ENCODE measurements around the gene RFPL3. TPM values are rescaled to one million over a fixed set of nuclear protein-coding genes. Genes with fewer than 3 reads are reported as not detected.

RFPL3 gene
- total and polyA plus RNA-seq, 2 donors (not counting 1 experiment from before 2014, with no cell fraction given) = not detected

- ChIA-PET POLR2A (no interaction called here), CTCF (no interaction called here)
- no peak for TF ChIP-seq CTCF (IDR thresholded peaks at IDR 0.05)
- no peaks in the 10 kb centered on the region for H3K4me1 ChIP-seq (ENCODE audit: control insufficient read depth in 2 of 2, insufficient read depth in 2 of 2, low read length in 2 of 2)
- intact Hi-C loops (cut with micrococcal nuclease) = no loop called here
- no peaks in the 10 kb centered on the region for H4K20me1 ChIP-seq (ENCODE audit: control insufficient read depth, insufficient read depth, low read length, poor library complexity, severe bottlenecking)
- DNase-seq (no peak), ATAC-seq (ENCODE audit: low read depth) (no peak)
- no peak overlapping the region for H3K4me3 Mint-ChIP-seq
- peaks cover 3 to 31% of the 10 kb centered on the region in 2 experiments for H3K36me3 ChIP-seq (replicated peaks in 1 of 2; ENCODE audit: control extremely low read depth in 1 of 2, control insufficient read depth in 1 of 2, extremely low read depth in 1 of 2, insufficient read depth in 2 of 2, low read length in 1 of 2)
- H3K27ac ChIP-seq (ENCODE audit: low read length in 2 of 2) = no peak overlapping the region
- H3K4me3 ChIP-seq (ENCODE audit: control extremely low read depth in 1 of 5, extremely low read depth in 1 of 5, insufficient read depth in 1 of 5, low read depth in 2 of 5, low read length in 4 of 5) = no peak overlapping the region
- H3K4me2 ChIP-seq (replicated peaks; ENCODE audit: low read depth, low read length, poor library complexity, severe bottlenecking) = no peak overlapping the region
- no peaks in the 10 kb centered on the region for H3K9me3 Mint-ChIP-seq (ENCODE audit: insufficient read depth)
- H3K27ac Mint-ChIP-seq = no peak overlapping the region
- H3K27me3 ChIP-seq (replicated peaks in 1 of 4; ENCODE audit: control extremely low read depth in 1 of 4, control insufficient read depth in 3 of 4, insufficient read depth in 4 of 4, low read length in 3 of 4) = no peaks in the 10 kb centered on the region
- H3K79me2 ChIP-seq (ENCODE audit: control insufficient read depth, insufficient read depth, low read length) = no peaks in the 10 kb centered on the region
- no peaks in the 10 kb centered on the region for H3K9me3 ChIP-seq (ENCODE audit: control extremely low read depth in 1 of 3, control insufficient read depth in 2 of 3, insufficient read depth in 1 of 3, low read length in 2 of 3)
- WGBS (ENCODE audit: insufficient coverage) = 100% methylated on average over 1 of the region's 1 CpG
- H3K9ac ChIP-seq (ENCODE audit: low read length) = no peak overlapping the region
- H2AFZ ChIP-seq (ENCODE audit: insufficient read depth, low read depth, low read length, poor library complexity, severe bottlenecking) = no peak overlapping the region
- no peaks in the 10 kb centered on the region for H3K27me3 Mint-ChIP-seq
- no peaks in the 10 kb centered on the region for H3K4me1 Mint-ChIP-seq
These were observed 28.0 kb downstream of the RFPL3 start for GRCh38 chr22:32385681-32386080.

- DNase-seq (no peak), ATAC-seq (ENCODE audit: low read depth) (no peak)
- Histone ChIP-seq H3K27ac (ENCODE audit: low read length in 2 of 2) (no peak overlapping the region), H3K4me3 (ENCODE audit: control extremely low read depth in 1 of 5, extremely low read depth in 1 of 5, insufficient read depth in 1 of 5, low read depth in 2 of 5, low read length in 4 of 5) (no peak overlapping the region), H3K4me1 (ENCODE audit: control insufficient read depth in 2 of 2, insufficient read depth in 2 of 2, low read length in 2 of 2) (no peaks in the 10 kb centered on the region), H3K36me3 (replicated peaks in 1 of 2; ENCODE audit: control extremely low read depth in 1 of 2, control insufficient read depth in 1 of 2, extremely low read depth in 1 of 2, insufficient read depth in 2 of 2, low read length in 1 of 2) (peaks cover 24 to 64% of the 10 kb centered on the region in 2 experiments), H3K27me3 (replicated peaks in 1 of 4; ENCODE audit: control extremely low read depth in 1 of 4, control insufficient read depth in 3 of 4, insufficient read depth in 4 of 4, low read length in 3 of 4) (no peaks in the 10 kb centered on the region), H3K79me2 (ENCODE audit: control insufficient read depth, insufficient read depth, low read length) (no peaks in the 10 kb centered on the region), H3K4me2 (replicated peaks; ENCODE audit: low read depth, low read length, poor library complexity, severe bottlenecking) (no peak overlapping the region), H4K20me1 (ENCODE audit: control insufficient read depth, insufficient read depth, low read length, poor library complexity, severe bottlenecking) (no peaks in the 10 kb centered on the region), H3K9me3 (ENCODE audit: control extremely low read depth in 1 of 3, control insufficient read depth in 2 of 3, insufficient read depth in 1 of 3, low read length in 2 of 3) (no peaks in the 10 kb centered on the region), H3K9ac (ENCODE audit: low read length) (no peak overlapping the region), H2AFZ (ENCODE audit: insufficient read depth, low read depth, low read length, poor library complexity, severe bottlenecking) (no peak overlapping the region)
- Mint-ChIP-seq H3K9me3 (ENCODE audit: insufficient read depth) (no peaks in the 10 kb centered on the region), H3K4me1 (no peaks in the 10 kb centered on the region), H3K27ac (no peak overlapping the region), H3K4me3 (no peak overlapping the region), H3K27me3 (no peaks in the 10 kb centered on the region)
- intact Hi-C loops (cut with micrococcal nuclease) = no loop called here
- TF ChIP-seq CTCF (IDR thresholded peaks at IDR 0.05) = peak; percentile 32
- TF ChIP-seq EZH2 (IDR thresholded peaks at IDR 0.05; ENCODE audit: borderline replicate concordance, insufficient read depth, low read depth, low read length, poor library complexity, severe bottlenecking) = no peak
- POLR2A ChIA-PET = interaction anchor here (0.7 kb wide), 1 partner anchor 22 kb away, joined by 3 read pairs; the partner anchor contains the start of gene RTCB
- 88% methylated on average over 4 of the region's 4 CpGs for WGBS (ENCODE audit: insufficient coverage)
- CTCF ChIA-PET = no interaction called here
These were observed 32.0 kb downstream of the RFPL3 start for GRCh38 chr22:32389685-32390084.
